Stimulated activated CD8-positive, alpha-beta memory T cell treated with anti-CD3 and anti-CD28 coated beads, Interleukin-7, amount 100 ng/mL, for 48 hours (primary cell): ENCODE measurements around the gene OR5K3.

ENCODE experiments used
- DNase-seq, 2 donors: peaks; one replicate each; pipeline ENCODE4 v3.0.0-alpha.2; 2020; ENCODE audit warnings: low read depth in 1 of 2; ENCODE audit errors: extremely low read depth in 1 of 2

The OR5K3 gene

DNA sequence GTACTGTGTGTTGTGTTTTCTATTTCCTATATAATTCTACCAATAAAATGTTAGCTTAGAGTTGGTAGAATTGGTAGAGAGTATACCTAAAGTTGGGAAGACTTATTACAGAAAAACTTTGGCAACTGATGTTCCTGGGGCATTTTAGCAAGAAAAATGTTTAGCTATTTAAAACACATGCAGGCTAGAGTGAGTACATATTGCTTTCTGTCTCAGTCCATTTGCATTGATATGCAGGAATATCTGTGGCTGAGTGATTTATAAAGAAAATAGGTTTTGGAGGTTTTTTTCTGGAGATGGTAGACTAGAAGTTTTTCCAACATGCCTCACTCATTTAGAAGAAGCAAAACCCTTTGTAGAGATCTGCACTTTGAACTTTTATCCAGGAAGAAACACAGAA is 42.1 kb downstream of the OR5K3 start:
- DNase-seq: no peak

DNA sequence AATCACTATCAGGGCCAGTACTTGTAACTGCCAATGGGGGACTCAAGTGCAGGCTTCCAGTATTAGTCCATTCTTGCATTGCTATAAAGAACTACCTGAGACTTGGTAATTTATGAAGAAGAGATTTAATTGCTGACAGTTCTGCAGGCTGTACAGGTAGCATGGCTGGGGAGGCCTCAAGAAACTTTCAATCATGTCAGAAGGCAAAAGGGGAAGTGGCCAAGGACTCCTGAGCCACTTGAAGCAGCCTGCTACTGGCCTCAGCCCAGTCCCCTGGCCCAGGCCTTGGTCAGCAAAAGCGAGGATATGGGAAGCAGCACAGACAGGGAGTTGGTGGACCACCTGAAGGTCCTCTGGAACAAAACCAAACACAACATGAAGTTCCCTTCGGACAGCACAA is 43.3 kb downstream of the OR5K3 start:
- DNase-seq: no peak

GRCh38 chr3:98434412-98434811 is 43.9 kb downstream of the OR5K3 start:
- DNase-seq: no peak

DNA sequence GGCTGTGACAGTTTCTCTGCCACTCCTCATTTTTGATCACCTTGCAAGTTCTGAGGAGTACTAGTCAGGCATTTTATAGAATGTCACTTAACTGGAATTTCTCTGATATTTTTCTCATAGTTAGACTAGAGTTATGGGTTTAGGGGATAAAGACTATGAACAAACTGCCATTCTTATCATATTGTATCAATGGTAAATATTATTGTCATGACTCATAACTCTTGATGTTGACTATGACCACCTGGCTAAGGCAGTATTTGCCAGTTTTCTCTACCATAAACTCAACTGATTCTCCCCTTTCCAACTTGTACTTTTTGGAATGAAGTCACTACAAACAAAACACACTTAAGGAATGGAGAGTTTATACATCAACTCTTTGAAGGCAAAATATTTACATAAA is 49.8 kb downstream of the OR5K3 start:
- no peak for DNase-seq
